ENCODE results near the gene PARD3.

PARD3 gene

DNA sequence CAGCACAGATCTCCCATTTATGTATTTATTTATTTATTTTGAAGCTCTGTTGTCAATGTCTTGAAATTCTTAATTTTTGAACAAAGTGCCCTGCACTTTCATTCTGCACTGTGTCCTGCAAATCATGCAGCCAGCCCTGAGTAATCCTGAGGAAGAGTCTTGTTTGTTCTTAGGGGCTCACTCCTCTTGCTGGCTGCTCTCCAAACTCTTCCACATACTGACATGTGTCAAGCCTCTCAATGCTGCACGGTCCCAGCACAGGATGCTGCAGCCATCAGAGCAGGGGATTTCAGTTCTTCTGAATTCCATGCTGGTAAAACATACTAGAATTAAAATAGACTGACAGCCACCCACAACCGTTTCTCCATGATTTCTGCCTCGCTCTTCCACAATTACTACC lies 207.2 kb downstream of the PARD3 start:
- no peak for DNase-seq (ENCODE audit: low read depth in 2 of 2)
- H3K4me3 ChIP-seq (replicated peaks in 1 of 2; ENCODE audit: low read depth in 2 of 2, low read length in 2 of 2): no peak overlapping the region
- TF ChIP-seq, protein P1, sequence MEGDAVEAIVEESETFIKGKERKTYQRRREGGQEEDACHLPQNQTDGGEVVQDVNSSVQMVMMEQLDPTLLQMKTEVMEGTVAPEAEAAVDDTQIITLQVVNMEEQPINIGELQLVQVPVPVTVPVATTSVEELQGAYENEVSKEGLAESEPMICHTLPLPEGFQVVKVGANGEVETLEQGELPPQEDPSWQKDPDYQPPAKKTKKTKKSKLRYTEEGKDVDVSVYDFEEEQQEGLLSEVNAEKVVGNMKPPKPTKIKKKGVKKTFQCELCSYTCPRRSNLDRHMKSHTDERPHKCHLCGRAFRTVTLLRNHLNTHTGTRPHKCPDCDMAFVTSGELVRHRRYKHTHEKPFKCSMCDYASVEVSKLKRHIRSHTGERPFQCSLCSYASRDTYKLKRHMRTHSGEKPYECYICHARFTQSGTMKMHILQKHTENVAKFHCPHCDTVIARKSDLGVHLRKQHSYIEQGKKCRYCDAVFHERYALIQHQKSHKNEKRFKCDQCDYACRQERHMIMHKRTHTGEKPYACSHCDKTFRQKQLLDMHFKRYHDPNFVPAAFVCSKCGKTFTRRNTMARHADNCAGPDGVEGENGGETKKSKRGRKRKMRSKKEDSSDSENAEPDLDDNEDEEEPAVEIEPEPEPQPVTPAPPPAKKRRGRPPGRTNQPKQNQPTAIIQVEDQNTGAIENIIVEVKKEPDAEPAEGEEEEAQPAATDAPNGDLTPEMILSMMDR (IDR thresholded peaks at IDR 0.05; ENCODE audit: low read depth, low read length): no peak

DNA sequence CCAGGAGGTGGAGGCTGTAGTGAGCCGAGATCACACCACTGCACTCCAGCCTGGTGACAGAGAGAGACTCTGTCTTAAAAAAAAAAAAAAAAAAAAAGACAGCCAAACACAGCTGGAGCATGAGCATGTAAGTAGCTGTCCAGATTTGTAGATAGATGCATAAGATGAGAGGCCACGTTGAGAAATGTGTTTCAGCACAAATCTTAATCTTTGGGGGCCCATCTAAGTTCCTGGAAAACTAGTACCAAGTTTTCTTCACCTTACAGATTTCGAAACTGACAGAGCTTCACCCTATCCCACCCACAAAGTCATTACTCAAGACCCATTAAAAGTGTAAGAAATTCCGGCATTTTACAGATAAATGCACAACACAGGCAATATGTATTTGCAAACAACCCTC lies 208.2 kb downstream of the PARD3 start:
- TF ChIP-seq, protein P1 (IDR thresholded peaks at IDR 0.05; ENCODE audit: low read depth, low read length): no peak
- DNase-seq (ENCODE audit: low read depth in 2 of 2): peak in 1 of 2 donors; percentile 17

GRCh38 chr10:34602478-34602877 lies 212.6 kb downstream of the PARD3 start:
- no peak for DNase-seq (ENCODE audit: low read depth in 2 of 2)
- no peak overlapping the region for H3K4me3 ChIP-seq (replicated peaks in 1 of 2; ENCODE audit: low read depth in 2 of 2, low read length in 2 of 2)
- TF ChIP-seq, protein P1 (IDR thresholded peaks at IDR 0.05; ENCODE audit: low read depth, low read length): no peak

More for the DNA sequence above, 208.2 kb downstream of the PARD3 start:
- H3K4me3 ChIP-seq (replicated peaks in 1 of 2; ENCODE audit: low read depth in 2 of 2, low read length in 2 of 2): no peak overlapping the region

DNA sequence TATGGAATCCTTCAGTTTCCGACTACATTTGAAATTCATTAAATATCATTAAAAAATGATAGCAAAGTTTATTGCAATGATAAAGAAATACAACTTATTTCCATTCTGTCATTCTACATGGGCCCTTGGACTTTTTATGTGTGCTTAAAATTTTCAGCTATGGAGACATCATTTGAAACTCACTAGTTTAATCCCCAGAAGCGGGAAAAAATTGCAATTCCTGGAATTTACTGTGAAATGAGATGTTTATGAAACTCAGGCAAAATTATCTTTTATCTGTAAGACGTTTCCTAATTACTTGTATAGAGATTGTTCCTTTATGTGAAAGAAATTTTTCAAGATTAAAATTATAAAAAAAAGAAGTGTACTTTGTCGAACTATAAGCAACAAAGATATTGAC lies 213.4 kb downstream of the PARD3 start:
- no peak overlapping the region for H3K4me3 ChIP-seq (replicated peaks in 1 of 2; ENCODE audit: low read depth in 2 of 2, low read length in 2 of 2)
- no peak for DNase-seq (ENCODE audit: low read depth in 2 of 2)
- TF ChIP-seq, protein P1 (IDR thresholded peaks at IDR 0.05; ENCODE audit: low read depth, low read length): no peak

DNA sequence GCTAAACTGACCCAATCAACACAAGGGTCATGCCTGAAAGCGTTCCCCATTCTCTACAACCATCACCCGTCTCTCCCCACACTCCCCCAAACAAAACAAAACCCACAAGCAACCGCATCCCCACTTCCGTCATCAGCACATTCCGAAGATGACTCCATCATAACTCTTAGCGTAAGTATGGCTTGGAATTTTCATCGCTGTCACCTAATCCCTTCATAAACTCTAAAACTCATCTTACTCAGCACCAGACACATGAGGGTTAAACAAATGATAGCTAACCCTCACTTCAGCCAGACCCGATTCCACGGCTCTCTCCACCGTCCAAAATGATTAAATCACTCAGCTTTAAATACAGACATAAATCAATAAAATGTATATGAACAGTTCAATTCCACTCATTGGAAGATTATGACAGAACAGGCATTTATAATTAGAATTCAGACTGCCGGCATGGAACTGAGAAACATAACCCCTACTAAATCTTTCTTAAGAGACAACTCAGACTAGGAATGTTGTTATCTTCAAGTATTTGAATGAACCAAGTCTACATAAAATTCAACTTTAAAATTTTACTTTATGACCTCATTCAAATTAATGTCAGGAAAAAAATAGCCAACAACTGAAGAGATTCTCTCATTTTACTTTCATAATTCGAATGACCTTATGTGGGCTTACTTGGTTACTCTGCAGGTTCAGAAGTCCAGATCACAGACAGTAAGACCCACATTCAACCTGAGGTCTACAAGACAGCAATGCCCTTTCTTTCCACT lies 215.9 kb downstream of the PARD3 start:
- DNase-seq (ENCODE audit: low read depth in 2 of 2): peak in 1 of 2 donors; percentile 39
- TF ChIP-seq, protein P1 (IDR thresholded peaks at IDR 0.05; ENCODE audit: low read depth, low read length): no peak
- no peak overlapping the region for H3K4me3 ChIP-seq (replicated peaks in 1 of 2; ENCODE audit: low read depth in 2 of 2, low read length in 2 of 2)

GRCh38 chr10:34596351-34596750 lies 218.7 kb downstream of the PARD3 start:
- DNase-seq (ENCODE audit: low read depth in 2 of 2): no peak
- TF ChIP-seq, protein P1 (IDR thresholded peaks at IDR 0.05; ENCODE audit: low read depth, low read length): no peak
- no peak overlapping the region for H3K4me3 ChIP-seq (replicated peaks in 1 of 2; ENCODE audit: low read depth in 2 of 2, low read length in 2 of 2)
